Breast epithelium (tissue), 4 donors: ENCODE results near the gene GALNT10. TPM values are rescaled to one million over a fixed set of nuclear protein-coding genes. Genes with fewer than 3 reads are reported as not detected.

Source experiments
- DNase-seq, 2 donors: peaks; one replicate each; pipeline ENCODE4 v3.0.0-alpha.2; 2019; ENCODE audit warnings: low spot score in 2 of 2
- H3K27ac ChIP-seq, 2 donors: fragments of 200-600 bp; sonication (generic) in 1 of 2; one replicate each; pipeline ENCODE4 v1.5.1; 2016 to 2019; ENCODE audit warnings: mild to moderate bottlenecking in 1 of 2
- H3K27me3 ChIP-seq, 2 donors: fragments of 200-600 bp; sonication (generic) in 1 of 2; one replicate each; pipeline versions ENCODE4 v1.5.1 to v1.6.0; 2017 to 2019; ENCODE audit warnings: control low read depth in 1 of 2, mild to moderate bottlenecking in 1 of 2
- H3K36me3 ChIP-seq: fragments of 200-600 bp; one replicate; pipeline ENCODE4 v1.5.1; 2019
- H3K4me1 ChIP-seq, 2 donors: fragments of 200-600 bp; sonication (generic); one replicate each; pipeline ENCODE4 v1.5.1; 2016 to 2019; ENCODE audit warnings: control low read depth in 1 of 2
- H3K4me3 ChIP-seq, 3 donors: fragments of 200-600 bp; sonication (generic); 1 replicate in 2 of 3; 2 replicates in 1 of 3; pipeline ENCODE4 v1.5.1; 2016 to 2019; ENCODE audit warnings: mild to moderate bottlenecking in 3 of 3, moderate library complexity in 2 of 3
- H3K9me3 ChIP-seq, 2 donors: fragments of 200-600 bp; sonication (generic) in 1 of 2; one replicate each; pipeline ENCODE4 v1.5.1; 2016 to 2019; ENCODE audit warnings: control low read depth in 1 of 2
- POLR2A ChIP-seq: fragments of 450-650 bp; IDR thresholded peaks from one replicate; pipeline ENCODE4 v1.6.1; 2016; ENCODE audit warnings: antibody characterized with exemption, mild to moderate bottlenecking, moderate library complexity
- POLR2AphosphoS5 ChIP-seq, 3 donors: sonication (generic); formaldehyde crosslinking; IDR thresholded peaks; one replicate each; pipeline ENCODE4 v1.6.1; 2017; ENCODE audit warnings: antibody characterized with exemption in 3 of 3
- intact Hi-C: fragments of 100-400 bp; cut with DNase I; formaldehyde crosslinking; loops from one replicate; pipeline ENCODE4 v1.15.1; 2023; ENCODE audit warnings: low total_unique reads
- total RNA-seq, 3 donors: library from RNA; depleted of rRNA; stranded (reverse); fragments of >200 nt; gene quantifications; one replicate each; pipeline ENCODE4 v1.1.0, GENCODE V29; 2016
- TF ChIP-seq, protein P1 (sequence below), 3 donors: fragments of 450-650 bp; IDR thresholded peaks; one replicate each; pipeline ENCODE4 v1.5.1; 2016 to 2017; ENCODE audit warnings: antibody characterized with exemption in 3 of 3, mild to moderate bottlenecking in 3 of 3, moderate library complexity in 3 of 3

GALNT10 gene
- total RNA-seq, 3 donors from 2014 or later, result 32.8 to 67.2 (median 34.1) TPM

DNA sequence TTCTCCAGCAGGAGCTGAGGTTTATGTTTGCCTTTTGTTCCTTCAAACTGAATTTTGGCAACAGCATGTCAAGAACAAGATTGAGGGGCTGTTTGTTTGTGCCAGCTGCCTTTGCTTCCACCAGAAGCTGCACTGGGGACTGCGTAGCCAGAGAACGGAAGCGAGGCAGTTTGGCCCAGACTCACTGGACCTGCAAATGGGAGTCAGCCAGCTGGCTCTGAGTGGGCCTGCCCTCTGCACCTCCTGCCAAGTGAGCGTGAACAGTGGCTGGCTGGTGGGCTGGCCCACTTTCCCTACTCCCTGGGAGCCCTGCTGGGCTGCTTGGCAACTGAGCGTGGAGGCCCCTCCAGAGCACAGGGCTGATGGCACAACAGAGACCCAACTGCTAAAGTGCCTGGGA lies 111.6 kb downstream of the GALNT10 start:
- Histone ChIP-seq H3K27ac (no peak overlapping the region), H3K36me3 (no peaks in the 10 kb centered on the region), H3K9me3 (peaks cover 0 to 8% of the 10 kb centered on the region in 2 donors), H3K27me3 (no peaks in the 10 kb centered on the region), H3K4me3 (no peak overlapping the region), H3K4me1 (no peaks in the 10 kb centered on the region)
- intact Hi-C loops, result no loop called here
- no peak for DNase-seq
- TF ChIP-seq, protein P1, sequence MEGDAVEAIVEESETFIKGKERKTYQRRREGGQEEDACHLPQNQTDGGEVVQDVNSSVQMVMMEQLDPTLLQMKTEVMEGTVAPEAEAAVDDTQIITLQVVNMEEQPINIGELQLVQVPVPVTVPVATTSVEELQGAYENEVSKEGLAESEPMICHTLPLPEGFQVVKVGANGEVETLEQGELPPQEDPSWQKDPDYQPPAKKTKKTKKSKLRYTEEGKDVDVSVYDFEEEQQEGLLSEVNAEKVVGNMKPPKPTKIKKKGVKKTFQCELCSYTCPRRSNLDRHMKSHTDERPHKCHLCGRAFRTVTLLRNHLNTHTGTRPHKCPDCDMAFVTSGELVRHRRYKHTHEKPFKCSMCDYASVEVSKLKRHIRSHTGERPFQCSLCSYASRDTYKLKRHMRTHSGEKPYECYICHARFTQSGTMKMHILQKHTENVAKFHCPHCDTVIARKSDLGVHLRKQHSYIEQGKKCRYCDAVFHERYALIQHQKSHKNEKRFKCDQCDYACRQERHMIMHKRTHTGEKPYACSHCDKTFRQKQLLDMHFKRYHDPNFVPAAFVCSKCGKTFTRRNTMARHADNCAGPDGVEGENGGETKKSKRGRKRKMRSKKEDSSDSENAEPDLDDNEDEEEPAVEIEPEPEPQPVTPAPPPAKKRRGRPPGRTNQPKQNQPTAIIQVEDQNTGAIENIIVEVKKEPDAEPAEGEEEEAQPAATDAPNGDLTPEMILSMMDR (IDR thresholded peaks at IDR 0.05), result no peak
- no peak for TF ChIP-seq POLR2A
- TF ChIP-seq POLR2AphosphoS5 (IDR thresholded peaks at IDR 0.05), result no peak

DNA sequence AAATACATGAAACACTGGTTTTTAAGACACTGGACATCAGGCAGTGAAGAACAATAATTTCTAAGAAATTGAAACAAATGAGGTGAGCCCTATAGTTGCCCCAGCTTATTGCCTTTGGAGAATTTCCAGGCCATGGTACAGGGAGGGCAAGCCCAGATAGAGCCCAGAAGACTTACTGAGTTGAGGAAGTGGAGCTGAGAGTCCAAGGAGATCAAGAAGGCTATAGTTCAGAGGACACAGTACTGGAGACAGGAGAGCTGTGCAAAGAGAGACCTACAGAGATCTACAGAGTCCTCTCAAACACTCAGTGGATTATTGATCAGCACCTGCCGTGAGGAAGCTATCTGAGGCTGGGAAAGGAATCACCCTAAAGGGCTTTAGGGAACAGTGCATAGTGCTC lies 112.6 kb downstream of the GALNT10 start:
- Histone ChIP-seq H3K9me3 (peaks cover 0 to 8% of the 10 kb centered on the region in 2 donors), H3K27me3 (no peaks in the 10 kb centered on the region), H3K4me1 (no peaks in the 10 kb centered on the region), H3K4me3 (no peak overlapping the region), H3K27ac (no peak overlapping the region), H3K36me3 (no peaks in the 10 kb centered on the region)
- no peak for TF ChIP-seq POLR2AphosphoS5 (IDR thresholded peaks at IDR 0.05)
- TF ChIP-seq, protein P1 (IDR thresholded peaks at IDR 0.05), result no peak
- TF ChIP-seq POLR2A, result no peak
- intact Hi-C loops, result no loop called here
- DNase-seq, result no peak

GRCh38 chr5:154308443-154309370 lies 118.2 kb downstream of the GALNT10 start:
- H3K27ac ChIP-seq, result no peak overlapping the region
- intact Hi-C loops, result no loop called here
- DNase-seq, result no peak

DNA sequence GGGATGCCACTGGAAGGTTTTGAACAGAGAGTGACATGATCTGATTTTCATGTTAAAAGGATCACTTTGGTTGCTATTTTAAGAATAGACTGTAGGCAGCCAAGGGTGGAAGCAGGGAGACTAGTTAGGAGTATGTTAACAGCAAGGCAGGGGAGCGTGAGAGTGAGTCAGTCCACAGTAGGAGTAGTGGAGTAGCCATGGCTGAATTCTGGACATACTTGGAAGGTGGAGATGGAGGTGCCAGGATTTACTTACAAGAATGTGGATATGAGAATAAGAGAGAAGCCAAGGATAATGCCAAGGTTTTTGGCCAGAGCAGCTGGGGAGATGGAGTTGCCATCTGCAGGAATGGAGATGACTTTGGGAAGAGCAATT lies 118.8 kb downstream of the GALNT10 start:
- Histone ChIP-seq H3K4me1 (no peaks in the 10 kb centered on the region), H3K27me3 (no peaks in the 10 kb centered on the region), H3K27ac (no peak overlapping the region), H3K4me3 (no peak overlapping the region), H3K9me3 (peaks cover 0 to 7% of the 10 kb centered on the region in 2 donors), H3K36me3 (no peaks in the 10 kb centered on the region)
- no peak for DNase-seq
- no peak for TF ChIP-seq POLR2A
- intact Hi-C loops, result no loop called here

More at GRCh38 chr5:154308443-154309370, 118.2 kb downstream of the GALNT10 start:
- Histone ChIP-seq H3K36me3 (no peaks in the 10 kb centered on the region), H3K27me3 (no peaks in the 10 kb centered on the region), H3K9me3 (peaks cover 0 to 8% of the 10 kb centered on the region in 2 donors), H3K4me1 (no peaks in the 10 kb centered on the region), H3K4me3 (no peak overlapping the region)
- TF ChIP-seq, protein P1 (IDR thresholded peaks at IDR 0.05), result no peak

DNA sequence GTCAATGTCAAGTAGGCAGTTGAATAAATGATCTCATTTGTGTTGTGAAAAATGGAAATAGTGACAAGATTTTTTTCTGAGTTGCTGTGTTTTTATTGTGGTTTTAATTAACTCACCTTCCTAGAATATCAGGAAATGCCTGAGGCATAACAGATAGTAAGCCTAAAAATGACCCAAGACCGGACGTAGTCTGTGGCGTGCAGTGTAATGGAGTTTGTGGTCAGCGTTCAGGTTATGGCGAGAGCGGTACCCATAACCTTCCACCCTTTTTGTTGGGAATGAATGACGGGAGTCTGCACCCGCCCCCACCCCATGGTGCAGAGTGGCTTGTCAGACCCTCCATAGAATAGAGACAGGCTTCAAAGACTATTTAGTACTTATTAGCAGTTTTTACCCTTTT lies 119.3 kb downstream of the GALNT10 start:
- intact Hi-C loops, result no loop called here
- TF ChIP-seq POLR2A (no peak), POLR2AphosphoS5 (IDR thresholded peaks at IDR 0.05) (no peak)
- TF ChIP-seq, protein P1 (IDR thresholded peaks at IDR 0.05), result no peak
- Histone ChIP-seq H3K36me3 (no peaks in the 10 kb centered on the region), H3K4me1 (no peaks in the 10 kb centered on the region), H3K27me3 (no peaks in the 10 kb centered on the region), H3K4me3 (no peak overlapping the region), H3K27ac (no peak overlapping the region), H3K9me3 (peaks cover 0 to 2% of the 10 kb centered on the region in 2 donors)
- no peak for DNase-seq
